ENCODE results near the gene CRYGB.

Gene CRYGB

DNA sequence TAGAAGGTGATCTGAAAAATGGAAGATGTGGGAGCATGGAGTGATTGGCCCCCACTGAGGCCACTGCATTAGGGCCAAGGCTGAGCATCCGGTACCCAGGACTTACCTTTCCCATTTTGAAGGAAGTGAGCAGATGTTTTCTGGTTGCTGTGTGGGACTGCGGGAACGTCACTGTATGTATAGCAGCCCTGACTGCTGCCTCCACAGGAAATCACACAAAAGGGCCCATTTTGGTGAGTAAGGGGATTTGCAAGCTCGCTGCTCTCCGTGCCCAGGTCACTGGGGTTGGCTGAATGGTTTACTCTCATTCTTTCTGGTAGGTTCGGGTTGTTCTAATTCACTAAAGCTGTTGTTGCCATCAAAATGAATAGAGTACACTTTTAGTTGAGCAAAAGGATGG lies at the start of gene CRYGB:
Gene CRYGB, minus strand, starts transcription at position 153 of the 400 bp plus-strand sequence. Its CDS starts 38 bp downstream, at position 115.
- no peaks in the 10 kb centered on the region for H3K4me1 ChIP-seq (ENCODE audit: control insufficient read depth in 2 of 2, insufficient read depth in 2 of 2, low read length in 2 of 2)
- H3K9me3 ChIP-seq (ENCODE audit: control insufficient read depth in 2 of 2, low read length in 2 of 2), result no peaks in the 10 kb centered on the region
- H3K36me3 ChIP-seq (ENCODE audit: control insufficient read depth in 2 of 2, insufficient read depth in 2 of 2, low read length in 2 of 2), result no peaks in the 10 kb centered on the region
- no peaks in the 10 kb centered on the region for H3K27me3 ChIP-seq (ENCODE audit: control insufficient read depth in 2 of 2, insufficient read depth in 2 of 2, low read length in 2 of 2)
- no peak within 1 kb of the TSS for H3K27ac ChIP-seq (ENCODE audit: low read depth in 2 of 2, low read length in 2 of 2)
- no peak within 1 kb of the TSS for H3K4me3 ChIP-seq (ENCODE audit: low read length in 2 of 2)
- H3K9ac ChIP-seq (ENCODE audit: low read depth in 1 of 2, low read length in 2 of 2), result no peak within 1 kb of the TSS

DNA sequence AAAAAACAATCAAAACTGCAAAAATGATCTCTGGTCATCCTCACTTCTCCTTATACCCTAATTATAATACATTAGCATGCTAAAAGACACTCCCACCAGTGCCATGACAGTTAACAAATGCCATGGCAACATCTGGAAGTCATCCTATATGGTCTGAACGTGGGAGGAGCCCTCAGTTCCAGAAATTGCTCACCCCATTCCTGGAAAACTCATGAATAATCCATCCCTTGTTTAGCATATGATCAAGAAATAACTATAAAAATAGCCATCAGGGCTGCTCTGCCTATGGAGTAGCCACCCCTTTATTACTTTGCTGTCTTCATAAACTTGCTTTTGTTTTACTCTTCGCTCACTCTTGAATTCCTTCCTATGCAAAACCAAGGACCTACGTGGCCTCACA lies 49.6 kb upstream of the CRYGB start:
- Histone ChIP-seq H3K36me3 (ENCODE audit: control insufficient read depth in 2 of 2, insufficient read depth in 2 of 2, low read length in 2 of 2) (no peaks in the 10 kb centered on the region), H3K4me1 (ENCODE audit: control insufficient read depth in 2 of 2, insufficient read depth in 2 of 2, low read length in 2 of 2) (no peaks in the 10 kb centered on the region), H3K27me3 (ENCODE audit: control insufficient read depth in 2 of 2, insufficient read depth in 2 of 2, low read length in 2 of 2) (no peaks in the 10 kb centered on the region), H3K9me3 (ENCODE audit: control insufficient read depth in 2 of 2, low read length in 2 of 2) (no peaks in the 10 kb centered on the region), H3K27ac (ENCODE audit: low read depth in 2 of 2, low read length in 2 of 2) (no peak overlapping the region), H3K4me3 (ENCODE audit: low read length in 2 of 2) (no peak overlapping the region), H3K9ac (ENCODE audit: low read depth in 1 of 2, low read length in 2 of 2) (no peak overlapping the region)

DNA sequence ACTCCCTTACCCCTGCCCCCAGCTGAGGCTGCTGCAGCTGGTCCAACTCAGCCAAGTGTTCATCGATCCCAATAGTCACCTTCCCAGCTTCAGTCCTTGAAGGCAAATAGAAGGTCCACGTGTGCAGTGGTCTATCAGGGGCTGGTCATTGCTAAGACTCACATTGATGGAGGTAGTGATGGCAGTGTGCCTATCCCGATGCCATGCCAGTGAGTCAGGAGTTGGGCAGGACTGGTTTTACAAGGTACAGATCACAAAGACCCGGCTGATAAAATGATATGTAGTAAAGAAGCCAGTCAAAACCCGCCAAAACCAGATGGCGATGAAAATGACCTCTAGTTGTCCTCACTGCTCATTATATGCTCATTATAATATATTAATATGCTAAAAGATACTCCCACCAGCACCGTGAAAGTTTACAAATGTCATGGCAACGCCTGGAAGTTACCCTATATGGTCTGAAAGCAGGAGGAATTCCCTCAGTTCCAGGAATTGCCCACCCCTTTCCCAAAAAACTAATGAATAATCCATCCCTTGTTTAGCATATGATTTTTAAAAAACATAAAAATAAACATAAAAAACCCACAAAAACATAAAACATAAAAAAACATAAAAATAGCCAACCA lies 46.8 kb upstream of the CRYGB start:
- Histone ChIP-seq H3K9me3 (ENCODE audit: control insufficient read depth in 2 of 2, low read length in 2 of 2) (no peaks in the 10 kb centered on the region), H3K4me3 (ENCODE audit: low read length in 2 of 2) (no peak overlapping the region), H3K36me3 (ENCODE audit: control insufficient read depth in 2 of 2, insufficient read depth in 2 of 2, low read length in 2 of 2) (no peaks in the 10 kb centered on the region), H3K27ac (ENCODE audit: low read depth in 2 of 2, low read length in 2 of 2) (no peak overlapping the region), H3K27me3 (ENCODE audit: control insufficient read depth in 2 of 2, insufficient read depth in 2 of 2, low read length in 2 of 2) (no peaks in the 10 kb centered on the region), H3K4me1 (ENCODE audit: control insufficient read depth in 2 of 2, insufficient read depth in 2 of 2, low read length in 2 of 2) (no peaks in the 10 kb centered on the region), H3K9ac (ENCODE audit: low read depth in 1 of 2, low read length in 2 of 2) (no peak overlapping the region)

DNA sequence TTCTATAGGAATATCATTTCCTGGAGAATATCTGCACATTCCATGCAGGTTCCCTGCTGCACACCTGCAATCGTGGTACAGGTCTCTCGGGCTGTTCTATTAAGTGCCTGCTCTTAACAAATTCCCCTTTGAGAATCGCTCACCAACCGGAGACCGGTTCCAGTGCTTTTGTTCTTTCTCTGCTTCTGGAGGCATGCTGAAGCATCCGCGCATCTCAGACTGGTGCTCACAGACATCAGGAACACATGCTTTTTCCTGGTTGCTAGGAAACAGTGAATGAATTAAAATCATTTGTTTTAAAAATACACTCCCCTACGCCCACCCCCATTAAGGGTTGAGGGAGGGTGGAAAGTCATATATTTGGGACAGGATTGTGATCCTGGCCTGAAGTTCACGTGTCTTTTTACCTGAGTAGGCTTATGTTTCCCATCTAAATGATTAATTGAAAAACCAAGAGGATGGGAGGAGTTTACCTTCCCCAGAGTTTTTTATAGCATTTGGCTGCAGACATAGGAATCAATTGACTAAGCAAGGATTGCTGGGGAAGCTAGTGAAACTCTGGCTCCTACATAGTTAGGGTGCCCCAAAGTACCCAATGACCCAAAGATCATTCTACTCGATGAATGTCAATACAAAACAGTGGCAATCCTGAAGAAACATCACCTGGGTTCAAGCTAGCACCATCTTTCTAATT lies 44.0 kb upstream of the CRYGB start, which contains the start of gene C2orf80:
Gene C2orf80, minus strand, starts transcription at position 221 of the 694 bp plus-strand sequence. CDS start 3,044 bp downstream, outside the sequence.
- Histone ChIP-seq H3K4me1 (ENCODE audit: control insufficient read depth in 2 of 2, insufficient read depth in 2 of 2, low read length in 2 of 2) (no peaks in the 10 kb centered on the region), H3K36me3 (ENCODE audit: control insufficient read depth in 2 of 2, insufficient read depth in 2 of 2, low read length in 2 of 2) (no peaks in the 10 kb centered on the region), H3K27me3 (ENCODE audit: control insufficient read depth in 2 of 2, insufficient read depth in 2 of 2, low read length in 2 of 2) (no peaks in the 10 kb centered on the region), H3K9ac (ENCODE audit: low read depth in 1 of 2, low read length in 2 of 2) (no peak within 1 kb of the TSS), H3K27ac (ENCODE audit: low read depth in 2 of 2, low read length in 2 of 2) (no peak within 1 kb of the TSS), H3K4me3 (ENCODE audit: low read length in 2 of 2) (no peak within 1 kb of the TSS), H3K9me3 (ENCODE audit: control insufficient read depth in 2 of 2, low read length in 2 of 2) (no peaks in the 10 kb centered on the region)

DNA sequence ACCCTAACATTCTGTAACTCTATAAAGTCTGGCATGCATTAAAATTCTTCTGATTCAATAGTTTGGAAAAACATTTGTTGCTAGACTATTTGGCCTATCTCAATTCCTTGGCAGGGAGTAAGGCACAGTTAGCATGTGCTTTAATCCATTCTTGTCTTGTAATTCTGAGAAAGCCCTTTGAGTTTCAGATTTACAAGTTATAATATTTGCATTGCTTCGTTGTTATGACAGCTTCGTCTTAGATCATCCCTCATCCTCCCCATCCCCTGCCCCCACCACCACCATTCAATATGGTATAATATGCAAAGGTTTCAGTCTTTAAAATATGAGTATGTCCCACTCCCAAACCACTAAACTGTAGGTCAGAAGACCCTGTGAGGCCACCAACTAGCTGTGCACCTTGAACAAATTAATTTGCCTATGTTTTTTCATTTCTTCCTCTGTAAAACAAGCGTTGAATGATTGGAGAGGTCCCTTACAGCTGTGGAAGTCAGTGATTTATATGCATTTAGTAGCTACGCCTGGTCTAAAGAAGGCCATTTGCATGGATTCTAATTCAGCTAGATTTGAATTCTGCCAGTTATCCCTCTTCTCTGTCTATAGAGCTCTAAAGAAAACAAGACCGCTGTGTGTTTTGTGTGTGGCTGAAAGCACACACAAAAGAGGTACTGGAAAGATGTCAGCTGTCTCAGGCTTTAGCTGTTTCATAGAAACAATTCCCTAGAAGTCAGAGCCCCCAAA lies 43.3 kb upstream of the CRYGB start:
- no peak overlapping the region for H3K27ac ChIP-seq (ENCODE audit: low read depth in 2 of 2, low read length in 2 of 2)
- H3K4me1 ChIP-seq (ENCODE audit: control insufficient read depth in 2 of 2, insufficient read depth in 2 of 2, low read length in 2 of 2), result no peaks in the 10 kb centered on the region
- H3K4me3 ChIP-seq (ENCODE audit: low read length in 2 of 2), result no peak overlapping the region
- no peaks in the 10 kb centered on the region for H3K27me3 ChIP-seq (ENCODE audit: control insufficient read depth in 2 of 2, insufficient read depth in 2 of 2, low read length in 2 of 2)
- no peaks in the 10 kb centered on the region for H3K9me3 ChIP-seq (ENCODE audit: control insufficient read depth in 2 of 2, low read length in 2 of 2)
- no peaks in the 10 kb centered on the region for H3K36me3 ChIP-seq (ENCODE audit: control insufficient read depth in 2 of 2, insufficient read depth in 2 of 2, low read length in 2 of 2)
- no peak overlapping the region for H3K9ac ChIP-seq (ENCODE audit: low read depth in 1 of 2, low read length in 2 of 2)

DNA sequence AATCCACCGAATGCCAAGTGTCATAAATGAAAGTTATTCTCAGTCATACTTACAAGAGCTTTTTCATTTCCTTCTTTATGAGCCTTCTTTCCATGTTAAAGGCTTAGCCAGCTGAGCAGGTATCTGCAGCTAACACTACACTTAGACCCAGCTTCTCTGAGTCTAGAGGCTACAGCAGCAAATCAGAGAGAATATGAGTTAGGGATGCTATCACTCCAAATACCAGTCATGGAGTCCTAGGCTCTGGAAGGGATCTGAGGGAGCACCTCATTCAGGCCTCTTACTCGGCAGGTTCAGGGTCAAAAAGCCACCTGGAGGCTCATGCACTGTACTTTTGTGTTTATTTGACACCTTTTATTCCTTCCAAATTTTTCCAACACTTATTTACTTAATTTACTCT lies 40.9 kb upstream of the CRYGB start:
- Histone ChIP-seq H3K9me3 (ENCODE audit: control insufficient read depth in 2 of 2, low read length in 2 of 2) (no peaks in the 10 kb centered on the region), H3K4me1 (ENCODE audit: control insufficient read depth in 2 of 2, insufficient read depth in 2 of 2, low read length in 2 of 2) (no peaks in the 10 kb centered on the region), H3K9ac (ENCODE audit: low read depth in 1 of 2, low read length in 2 of 2) (no peak overlapping the region), H3K4me3 (ENCODE audit: low read length in 2 of 2) (no peak overlapping the region), H3K27me3 (ENCODE audit: control insufficient read depth in 2 of 2, insufficient read depth in 2 of 2, low read length in 2 of 2) (no peaks in the 10 kb centered on the region), H3K36me3 (ENCODE audit: control insufficient read depth in 2 of 2, insufficient read depth in 2 of 2, low read length in 2 of 2) (no peaks in the 10 kb centered on the region), H3K27ac (ENCODE audit: low read depth in 2 of 2, low read length in 2 of 2) (no peak overlapping the region)

DNA sequence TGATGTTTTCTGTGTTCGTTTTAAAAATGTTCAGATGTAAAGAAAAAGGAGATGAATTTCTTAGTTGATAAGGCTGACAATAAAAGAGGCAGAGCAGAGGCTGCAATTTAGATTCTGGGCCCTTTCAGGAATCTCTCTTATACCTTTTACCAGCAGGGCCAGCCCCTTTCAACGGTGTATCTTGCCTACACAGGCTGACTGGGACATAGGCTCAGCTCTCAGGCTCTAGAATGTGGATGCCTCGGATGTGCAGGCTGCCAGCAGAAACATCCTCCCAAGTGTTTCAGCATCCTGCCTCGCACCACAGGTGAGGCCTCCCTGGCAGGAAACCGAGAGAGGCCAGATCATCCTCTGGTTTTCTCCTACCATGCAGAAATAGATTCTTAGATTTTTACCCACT lies 40.5 kb upstream of the CRYGB start:
- no peak overlapping the region for H3K4me3 ChIP-seq (ENCODE audit: low read length in 2 of 2)
- H3K4me1 ChIP-seq (ENCODE audit: control insufficient read depth in 2 of 2, insufficient read depth in 2 of 2, low read length in 2 of 2), result no peaks in the 10 kb centered on the region
- H3K9ac ChIP-seq (ENCODE audit: low read depth in 1 of 2, low read length in 2 of 2), result no peak overlapping the region
- no peaks in the 10 kb centered on the region for H3K27me3 ChIP-seq (ENCODE audit: control insufficient read depth in 2 of 2, insufficient read depth in 2 of 2, low read length in 2 of 2)
- H3K9me3 ChIP-seq (ENCODE audit: control insufficient read depth in 2 of 2, low read length in 2 of 2), result no peaks in the 10 kb centered on the region
- no peaks in the 10 kb centered on the region for H3K36me3 ChIP-seq (ENCODE audit: control insufficient read depth in 2 of 2, insufficient read depth in 2 of 2, low read length in 2 of 2)
- H3K27ac ChIP-seq (ENCODE audit: low read depth in 2 of 2, low read length in 2 of 2), result no peak overlapping the region

DNA sequence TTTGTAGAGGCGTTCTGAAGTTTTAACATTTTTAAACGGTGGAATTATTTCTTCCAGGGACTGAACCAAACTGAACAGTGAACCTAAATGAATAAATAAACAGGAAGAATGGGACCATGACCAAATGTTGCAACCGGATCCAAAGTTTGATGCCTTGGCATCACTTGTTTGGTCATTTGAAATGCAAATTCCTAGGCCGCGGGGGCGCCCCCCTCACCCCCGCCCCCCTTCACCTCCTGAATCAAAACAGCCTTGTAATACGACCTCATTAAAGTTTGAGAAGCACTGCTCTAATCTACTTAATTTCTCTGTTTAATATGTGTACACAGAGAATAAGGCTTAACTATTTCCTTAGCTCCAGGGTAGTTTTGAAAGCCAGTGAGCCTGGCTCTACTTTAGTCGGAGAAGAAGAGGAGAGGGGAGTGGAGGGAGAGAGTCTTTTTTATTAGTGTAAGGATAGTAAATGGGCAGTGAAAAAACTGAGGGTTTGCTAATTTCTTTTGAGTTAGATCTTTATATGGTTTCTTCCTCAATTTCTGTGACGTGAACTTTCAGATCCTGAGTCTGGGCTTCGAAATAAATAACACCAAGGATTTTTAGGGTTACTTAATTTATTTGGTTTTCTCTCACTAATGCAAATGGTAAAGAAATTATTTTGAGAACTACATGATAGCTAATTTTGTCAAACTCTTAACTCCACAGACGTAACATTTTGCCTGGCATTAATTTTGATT lies 38.2 kb upstream of the CRYGB start:
- Histone ChIP-seq H3K27ac (ENCODE audit: low read depth in 2 of 2, low read length in 2 of 2) (no peak overlapping the region), H3K4me1 (ENCODE audit: control insufficient read depth in 2 of 2, insufficient read depth in 2 of 2, low read length in 2 of 2) (no peaks in the 10 kb centered on the region), H3K36me3 (ENCODE audit: control insufficient read depth in 2 of 2, insufficient read depth in 2 of 2, low read length in 2 of 2) (no peaks in the 10 kb centered on the region), H3K9me3 (ENCODE audit: control insufficient read depth in 2 of 2, low read length in 2 of 2) (no peaks in the 10 kb centered on the region), H3K27me3 (ENCODE audit: control insufficient read depth in 2 of 2, insufficient read depth in 2 of 2, low read length in 2 of 2) (no peaks in the 10 kb centered on the region), H3K9ac (ENCODE audit: low read depth in 1 of 2, low read length in 2 of 2) (no peak overlapping the region), H3K4me3 (ENCODE audit: low read length in 2 of 2) (no peak overlapping the region)

DNA sequence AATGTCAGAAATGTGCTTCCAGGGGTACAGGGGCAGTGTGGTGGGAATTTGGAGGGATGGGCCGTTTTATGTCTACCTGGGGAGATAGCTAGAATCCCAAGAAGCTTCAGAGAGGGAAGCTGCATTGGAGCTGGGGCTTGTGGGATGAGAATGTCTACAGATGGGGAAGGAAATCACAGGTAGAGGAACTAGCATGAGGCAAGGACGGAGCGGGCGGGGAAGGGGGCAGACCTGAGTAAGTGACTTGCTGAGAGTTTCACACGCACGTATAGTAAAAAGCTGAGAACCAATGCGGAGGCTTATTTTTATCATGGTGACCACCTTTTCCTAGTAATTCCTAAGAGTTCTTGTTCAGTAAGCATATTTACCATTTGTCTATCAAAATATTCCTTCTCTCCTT lies 37.6 kb upstream of the CRYGB start:
- H3K27ac ChIP-seq (ENCODE audit: low read depth in 2 of 2, low read length in 2 of 2), result no peak overlapping the region
- no peak overlapping the region for H3K4me3 ChIP-seq (ENCODE audit: low read length in 2 of 2)
- no peaks in the 10 kb centered on the region for H3K4me1 ChIP-seq (ENCODE audit: control insufficient read depth in 2 of 2, insufficient read depth in 2 of 2, low read length in 2 of 2)
- H3K9me3 ChIP-seq (ENCODE audit: control insufficient read depth in 2 of 2, low read length in 2 of 2), result no peaks in the 10 kb centered on the region
- H3K36me3 ChIP-seq (ENCODE audit: control insufficient read depth in 2 of 2, insufficient read depth in 2 of 2, low read length in 2 of 2), result no peaks in the 10 kb centered on the region
- H3K27me3 ChIP-seq (ENCODE audit: control insufficient read depth in 2 of 2, insufficient read depth in 2 of 2, low read length in 2 of 2), result no peaks in the 10 kb centered on the region
- H3K9ac ChIP-seq (ENCODE audit: low read depth in 1 of 2, low read length in 2 of 2), result no peak overlapping the region

DNA sequence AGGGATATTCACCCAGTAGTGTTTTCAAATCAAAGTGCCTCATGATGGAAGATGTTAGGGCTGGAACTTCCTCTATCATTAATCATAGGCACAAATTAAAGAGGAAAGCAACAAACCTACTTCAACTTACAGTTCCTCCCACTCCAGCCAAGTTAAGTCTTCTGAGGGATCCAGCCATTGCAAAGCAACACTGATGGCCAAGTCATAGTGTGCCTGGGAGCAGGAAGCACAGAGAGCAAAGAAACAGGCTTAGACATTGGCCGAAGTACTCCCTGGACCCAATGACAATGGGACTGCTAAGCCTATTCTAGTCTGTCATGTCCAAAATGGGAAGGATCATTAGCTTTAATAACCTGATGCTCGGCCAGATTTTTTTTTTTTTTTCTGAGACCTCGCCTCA lies 36.9 kb upstream of the CRYGB start:
- H3K27me3 ChIP-seq (ENCODE audit: control insufficient read depth in 2 of 2, insufficient read depth in 2 of 2, low read length in 2 of 2), result no peaks in the 10 kb centered on the region
- H3K27ac ChIP-seq (ENCODE audit: low read depth in 2 of 2, low read length in 2 of 2), result no peak overlapping the region
- H3K4me1 ChIP-seq (ENCODE audit: control insufficient read depth in 2 of 2, insufficient read depth in 2 of 2, low read length in 2 of 2), result no peaks in the 10 kb centered on the region
- H3K9me3 ChIP-seq (ENCODE audit: control insufficient read depth in 2 of 2, low read length in 2 of 2), result no peaks in the 10 kb centered on the region
- no peak overlapping the region for H3K4me3 ChIP-seq (ENCODE audit: low read length in 2 of 2)
- no peak overlapping the region for H3K9ac ChIP-seq (ENCODE audit: low read depth in 1 of 2, low read length in 2 of 2)
- H3K36me3 ChIP-seq (ENCODE audit: control insufficient read depth in 2 of 2, insufficient read depth in 2 of 2, low read length in 2 of 2), result no peaks in the 10 kb centered on the region
